HG02870 (cell line): Measurements from ENCODE around the gene ADAMTS12.

Experiments used
- ATAC-seq: cut with Tn5 transposase; IDR thresholded peaks from one replicate; pipeline ENCODE4 v1.9.1; 2021; ENCODE audit warnings: mild to moderate bottlenecking, moderate library complexity; ENCODE audit not compliant: unreplicated experiment

Gene ADAMTS12

DNA sequence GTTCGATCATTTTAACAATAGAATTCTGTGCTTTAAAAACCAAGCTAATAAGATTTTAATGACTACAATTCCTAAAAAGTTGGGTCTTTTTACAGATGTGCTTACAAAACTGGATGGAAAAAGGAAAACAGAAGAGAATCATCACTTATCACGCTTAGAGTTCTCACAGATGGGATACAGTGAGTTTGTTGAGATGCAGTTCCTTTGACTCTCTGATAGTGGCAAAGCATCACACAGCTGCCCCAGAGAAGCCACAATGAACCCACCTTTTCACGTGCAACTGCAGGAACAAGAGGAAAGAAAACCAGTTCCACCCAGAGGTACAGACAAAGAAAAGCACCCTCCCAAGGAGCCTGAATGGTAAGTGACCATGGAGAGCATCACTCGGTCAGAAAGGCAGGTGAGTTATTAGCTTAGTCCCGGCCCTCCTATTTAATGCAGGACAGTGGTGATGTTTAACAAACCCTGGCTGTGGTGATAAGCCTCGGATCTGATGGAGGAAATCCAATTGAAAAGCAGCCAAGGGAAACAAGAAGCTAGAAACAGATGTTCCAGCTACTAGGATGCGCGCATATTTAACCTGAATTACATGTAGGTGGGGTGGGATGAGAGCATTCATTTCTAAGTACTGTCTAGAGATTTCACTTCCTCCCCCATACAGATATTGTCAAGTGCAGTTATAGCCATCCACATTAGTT is 283.3 kb downstream of the ADAMTS12 start:
- no peak for ATAC-seq

DNA sequence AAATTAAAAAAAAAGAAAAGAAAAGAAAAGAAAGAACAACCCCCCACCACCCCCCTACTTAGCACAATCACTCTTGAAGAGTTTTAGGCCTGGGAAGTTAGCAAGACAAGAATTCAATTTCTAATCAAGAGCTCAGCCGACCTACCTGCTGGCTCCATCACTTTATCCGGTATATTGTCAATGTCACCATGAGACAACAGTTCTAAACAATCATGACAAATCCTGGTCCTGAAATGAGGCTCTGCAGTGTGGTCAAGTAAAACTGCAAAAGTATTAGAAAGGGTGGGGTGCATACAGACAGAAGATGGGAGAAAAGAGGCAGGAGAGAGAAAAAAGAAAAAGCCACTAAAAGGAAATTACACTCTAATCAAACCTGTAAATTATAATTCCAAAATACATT is 287.3 kb downstream of the ADAMTS12 start:
- ATAC-seq, result no peak

DNA sequence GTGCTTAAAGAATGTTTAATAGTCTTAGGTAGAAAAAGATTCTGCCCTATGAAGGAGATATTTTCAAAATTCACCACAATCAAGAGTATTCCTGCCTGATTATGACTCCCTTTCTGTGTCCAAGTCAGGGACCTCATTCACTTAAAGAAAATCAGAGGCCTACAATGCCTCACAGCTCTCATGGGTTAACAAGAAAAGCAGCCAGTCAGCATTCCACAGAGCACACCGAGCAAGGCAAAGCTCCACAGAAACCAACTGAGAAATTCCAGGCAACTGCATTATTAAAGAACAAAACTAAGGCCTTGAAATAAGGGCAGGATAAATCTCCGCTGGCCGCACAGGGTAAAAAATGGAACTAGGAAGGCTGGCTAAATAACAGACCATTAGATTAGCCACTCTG is 289.9 kb downstream of the ADAMTS12 start:
- ATAC-seq, result no peak

DNA sequence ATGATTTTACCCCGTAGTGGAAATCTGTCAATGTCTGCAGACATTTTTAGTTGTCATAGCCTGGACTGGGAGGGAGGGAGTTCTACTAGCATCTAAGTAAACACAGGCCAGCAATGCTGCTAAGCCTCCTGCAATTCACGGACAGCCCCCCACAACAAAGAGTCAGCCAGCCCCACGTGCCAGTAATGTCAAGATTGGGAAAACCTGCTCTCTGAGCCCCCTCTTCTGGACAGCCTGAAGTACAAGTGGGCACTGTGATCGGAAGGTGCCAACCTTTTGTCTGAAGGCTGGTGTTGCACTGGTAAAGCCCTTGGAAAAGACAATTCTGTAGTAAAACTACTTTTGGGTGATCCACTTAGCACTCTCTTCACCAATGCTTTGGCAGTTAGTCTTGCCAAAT is 296.5 kb downstream of the ADAMTS12 start:
- no peak for ATAC-seq

DNA sequence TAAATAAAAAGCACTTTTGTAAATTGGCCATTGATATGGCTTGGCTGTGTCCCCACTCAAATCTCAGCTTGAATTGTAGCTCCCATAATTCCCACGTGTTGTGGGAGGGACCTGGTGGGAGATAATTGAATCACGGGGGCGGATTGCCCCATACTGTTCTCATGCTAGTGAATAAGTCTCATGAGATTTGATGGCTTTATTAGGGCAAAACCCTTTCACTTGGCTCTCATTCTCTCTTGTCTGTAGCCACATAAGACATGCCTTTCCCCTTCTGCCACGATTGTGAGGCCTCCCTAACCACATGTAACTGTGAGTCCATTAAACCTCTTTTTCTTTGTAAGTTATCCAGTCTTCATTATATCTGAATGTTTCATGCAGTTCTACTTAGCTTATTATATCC is 297.8 kb downstream of the ADAMTS12 start:
- no peak for ATAC-seq

DNA sequence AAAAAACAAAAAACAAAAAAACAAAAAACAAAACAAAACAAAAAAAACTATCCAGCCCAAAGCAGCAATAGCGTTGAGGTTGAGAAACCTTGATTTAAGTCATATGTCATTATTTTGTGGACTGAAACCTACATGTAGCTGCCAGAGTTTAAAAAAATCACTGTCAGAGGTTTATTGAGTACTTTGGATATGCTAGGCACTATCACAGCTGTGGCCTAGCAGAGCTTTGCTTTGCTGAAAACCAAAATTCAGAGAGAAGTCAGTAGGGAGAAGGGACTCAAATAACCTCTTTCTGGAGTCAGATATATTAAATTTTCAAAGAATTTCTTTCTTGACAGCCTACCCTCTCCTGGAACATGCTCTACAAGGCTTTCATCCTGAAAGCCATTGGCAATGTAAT is 299.5 kb downstream of the ADAMTS12 start:
- no peak for ATAC-seq

DNA sequence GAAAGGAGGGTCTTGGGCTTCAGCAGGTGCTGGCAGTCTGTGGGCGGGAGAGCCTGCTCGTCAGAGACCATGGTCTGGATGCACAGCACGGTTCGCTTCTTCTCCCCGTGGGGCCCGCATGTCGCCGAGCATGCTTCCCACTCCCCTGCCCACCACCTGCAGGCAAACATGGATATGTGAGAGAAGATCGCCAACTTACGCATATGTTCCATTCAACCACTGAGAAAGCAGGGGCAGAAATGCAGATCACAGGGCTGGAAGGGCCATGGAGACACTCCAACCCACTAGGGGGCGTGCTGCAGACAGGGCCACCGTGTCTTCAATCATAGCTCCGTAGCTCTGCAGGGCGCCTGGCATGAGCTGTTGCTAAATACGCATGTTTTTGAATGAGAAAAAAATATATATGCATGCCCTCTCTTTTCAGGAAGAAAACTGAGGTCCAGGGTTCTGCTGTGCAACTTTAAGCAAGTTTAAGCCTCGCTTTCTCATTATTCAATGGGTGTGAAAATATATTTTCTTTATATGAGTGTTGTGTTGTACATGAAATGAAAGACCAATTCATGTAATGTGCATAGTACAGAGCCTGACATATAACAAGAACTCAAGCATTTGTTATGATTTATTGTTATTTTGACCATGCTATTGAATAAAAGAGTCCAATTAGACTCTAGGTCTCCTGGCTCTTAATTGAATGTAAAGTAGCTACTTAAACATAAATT is 303.0 kb downstream of the ADAMTS12 start:
- ATAC-seq, result peak; percentile 75

DNA sequence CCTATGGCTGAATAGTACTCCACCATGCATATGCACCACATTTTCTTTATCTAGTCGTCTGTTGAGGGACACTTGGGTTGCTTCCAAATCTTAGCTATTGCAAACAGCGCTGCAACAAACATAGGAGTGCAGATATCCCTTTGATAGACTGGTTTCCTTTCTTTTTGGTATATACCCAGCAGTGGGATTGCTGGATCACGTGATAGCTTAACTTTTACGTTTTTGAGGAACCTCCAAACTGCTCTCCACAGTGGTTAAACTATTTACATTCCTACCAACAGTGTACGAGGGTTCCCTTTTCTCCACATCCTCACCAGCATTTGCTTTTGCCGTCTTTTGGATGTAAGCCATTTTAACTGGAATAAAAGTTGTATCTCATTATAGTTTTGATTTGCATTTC is 308.5 kb downstream of the ADAMTS12 start:
- no peak for ATAC-seq

DNA sequence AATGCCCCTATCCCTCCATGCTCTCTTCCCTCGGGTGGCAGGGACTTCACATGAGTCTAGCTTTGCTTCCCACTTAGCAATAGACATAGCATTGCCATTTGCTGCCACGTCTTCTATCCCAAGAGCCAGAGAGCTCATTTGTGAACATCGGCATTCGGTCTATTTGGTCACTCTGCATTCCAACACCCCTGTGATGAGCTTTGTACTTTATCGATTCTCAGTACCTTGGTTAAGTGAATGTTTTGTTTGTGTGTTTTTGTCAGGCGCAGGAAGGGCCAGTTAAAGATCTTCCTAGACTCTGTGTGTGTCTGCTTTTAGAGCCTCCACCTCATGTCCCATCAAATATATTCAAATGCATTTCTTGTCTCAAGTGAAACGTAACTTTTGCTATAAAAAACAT is 309.4 kb downstream of the ADAMTS12 start:
- no peak for ATAC-seq

DNA sequence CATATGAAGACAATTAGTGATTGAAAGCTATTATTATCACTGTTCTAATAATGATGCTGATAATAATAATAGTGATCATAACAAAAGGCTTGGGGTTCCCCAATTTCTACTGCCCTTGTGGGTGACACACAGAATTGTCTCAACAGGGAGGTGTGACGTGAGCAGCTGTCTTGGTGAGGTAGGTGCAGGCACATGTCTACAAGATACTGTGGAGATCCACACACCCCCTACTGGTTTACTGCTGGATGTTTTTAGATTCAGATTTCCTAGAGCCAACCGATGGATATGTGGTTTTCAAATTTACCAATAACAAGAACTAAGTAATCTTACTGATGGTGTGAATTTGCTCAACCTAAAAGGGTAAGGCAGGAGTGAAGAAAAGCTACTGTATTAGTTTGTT is 312.0 kb downstream of the ADAMTS12 start:
- ATAC-seq, result no peak

DNA sequence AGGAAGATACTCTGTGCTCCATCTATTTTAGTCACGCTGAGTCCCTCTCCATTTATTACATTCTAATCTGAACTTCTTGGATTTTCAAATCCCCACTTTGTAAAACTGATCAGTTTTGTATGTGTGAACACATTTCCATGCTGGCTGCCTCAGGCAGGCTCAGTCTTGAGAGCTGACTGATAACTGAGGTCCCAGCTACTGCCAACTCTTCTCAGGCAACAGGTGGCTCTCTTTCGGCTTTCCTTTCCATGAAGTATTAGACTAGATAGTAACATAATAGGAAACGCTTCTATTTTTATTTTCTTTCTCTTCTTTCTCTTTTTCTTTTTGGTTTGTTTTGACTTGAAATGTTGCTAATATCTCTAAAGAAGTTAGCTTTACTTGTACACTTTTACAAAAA is 312.6 kb downstream of the ADAMTS12 start:
- ATAC-seq, result no peak

DNA sequence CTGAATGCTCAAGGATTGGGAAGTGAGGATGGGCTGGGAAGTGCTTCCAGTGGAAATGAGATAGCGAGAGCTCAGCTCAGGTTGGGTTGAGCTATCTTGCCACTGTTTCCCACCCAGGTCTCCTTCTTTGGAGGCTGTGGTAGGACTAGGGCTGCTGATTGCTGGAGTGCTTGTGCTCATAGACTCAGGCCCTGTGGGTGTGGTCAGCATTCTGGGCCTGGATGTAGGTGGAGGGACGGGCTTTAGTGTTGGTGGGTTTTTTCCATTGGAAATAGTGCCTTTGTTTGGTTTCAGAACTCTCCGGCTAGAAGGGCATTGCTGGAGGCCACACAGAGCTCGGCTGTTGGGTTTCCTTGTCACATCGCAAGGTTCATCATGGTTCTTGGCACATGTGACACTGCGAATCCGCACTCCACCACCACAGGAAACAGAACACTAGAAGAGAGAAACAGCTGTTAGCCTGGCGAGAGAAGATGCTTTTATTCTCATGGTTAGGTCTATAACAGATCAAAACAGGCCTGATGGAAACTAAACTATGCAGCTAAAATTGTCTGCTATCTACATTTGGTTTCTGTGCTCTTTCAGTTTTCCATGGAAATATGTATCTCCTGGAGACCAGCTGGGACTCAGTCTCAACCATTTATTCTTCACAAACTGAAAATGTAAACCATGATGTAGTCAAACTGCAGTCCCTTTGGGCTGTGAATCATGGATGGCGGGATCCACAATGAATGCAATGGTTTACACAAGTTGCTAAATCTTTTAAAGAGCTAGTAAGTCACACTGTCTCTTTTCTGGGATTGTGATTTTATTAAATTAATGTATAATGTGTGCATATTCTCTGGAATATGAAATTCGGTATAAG is 314.8 kb downstream of the ADAMTS12 start:
- no peak for ATAC-seq

DNA sequence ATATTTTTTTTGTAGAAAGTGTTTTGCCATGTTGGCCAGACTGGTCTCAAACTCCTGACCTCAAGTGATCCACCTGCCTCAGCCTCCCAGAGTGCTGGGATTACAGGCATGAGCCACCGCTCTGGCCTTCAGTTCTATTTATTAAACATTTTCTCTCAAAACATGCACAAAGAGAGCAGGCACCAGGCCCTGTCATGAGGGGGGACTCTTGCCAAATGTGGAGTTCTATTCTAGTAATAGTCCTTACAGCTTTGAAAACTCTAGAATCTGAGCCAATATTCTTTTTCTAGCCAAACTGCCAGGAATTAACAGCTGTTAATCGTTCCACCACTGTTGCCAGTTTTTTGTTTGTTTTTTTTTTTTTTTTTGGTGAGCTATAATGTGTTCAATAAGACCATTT is 326.5 kb downstream of the ADAMTS12 start:
- ATAC-seq, result no peak

DNA sequence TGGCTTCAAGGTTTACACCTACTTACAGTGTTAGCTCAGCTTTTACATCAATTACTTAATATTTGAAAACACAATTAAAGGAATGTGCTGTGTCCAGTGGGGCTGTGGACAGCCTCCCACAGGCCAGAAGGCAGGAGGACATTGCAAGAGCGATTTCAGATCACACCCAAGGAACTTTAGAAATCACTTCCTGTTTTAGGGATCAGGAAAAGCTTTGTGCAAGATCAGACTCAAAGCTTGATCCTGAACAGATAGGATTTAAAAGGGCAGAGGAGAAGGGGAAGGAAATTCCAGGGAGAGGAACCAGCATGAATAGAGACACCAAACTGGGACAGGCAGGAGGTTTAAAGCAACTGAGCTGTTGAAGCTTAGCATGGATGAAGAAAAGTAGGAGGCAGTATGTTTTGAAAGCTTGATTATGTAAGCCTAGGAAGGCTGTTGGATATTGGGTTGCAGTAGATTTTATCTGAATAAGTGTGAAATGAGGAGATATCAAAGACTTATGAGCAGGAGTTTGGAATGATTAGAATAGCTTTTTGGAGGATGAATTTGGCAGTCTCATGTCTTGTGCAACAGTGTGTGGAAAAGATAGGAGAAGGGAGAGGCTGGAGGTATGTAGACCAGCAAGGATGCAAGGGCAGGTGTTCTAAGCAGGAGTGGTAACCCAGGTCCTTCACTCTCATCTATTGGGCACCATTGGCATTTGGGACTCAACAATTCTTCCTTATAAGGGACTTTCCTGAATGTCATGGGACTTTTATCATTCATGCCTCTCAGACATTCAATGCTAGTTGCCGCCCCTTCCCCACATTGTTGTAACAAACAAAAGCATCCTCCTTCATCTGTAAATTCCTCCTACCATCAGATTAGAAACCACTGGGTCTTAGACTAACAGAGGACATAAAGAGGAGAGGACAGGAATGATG is 327.5 kb downstream of the ADAMTS12 start:
- no peak for ATAC-seq

DNA sequence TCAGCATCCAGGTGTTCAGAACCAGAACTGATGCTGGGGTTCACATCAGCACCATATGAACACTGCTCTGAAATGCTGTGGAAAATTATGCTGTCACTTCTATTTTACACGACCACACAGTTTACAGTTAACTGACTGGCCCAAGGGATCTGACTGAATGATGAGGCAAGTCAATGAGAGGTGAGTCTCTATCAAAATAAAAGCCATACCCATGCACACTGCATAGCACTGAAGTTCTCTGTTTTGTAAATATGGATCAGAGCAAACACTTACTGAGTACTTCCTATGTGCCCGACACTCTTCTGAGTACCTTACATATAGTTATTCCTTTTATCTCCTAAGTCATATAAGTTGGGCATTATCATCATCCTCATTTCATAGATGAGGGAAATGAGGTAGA is 328.3 kb downstream of the ADAMTS12 start:
- no peak for ATAC-seq

DNA sequence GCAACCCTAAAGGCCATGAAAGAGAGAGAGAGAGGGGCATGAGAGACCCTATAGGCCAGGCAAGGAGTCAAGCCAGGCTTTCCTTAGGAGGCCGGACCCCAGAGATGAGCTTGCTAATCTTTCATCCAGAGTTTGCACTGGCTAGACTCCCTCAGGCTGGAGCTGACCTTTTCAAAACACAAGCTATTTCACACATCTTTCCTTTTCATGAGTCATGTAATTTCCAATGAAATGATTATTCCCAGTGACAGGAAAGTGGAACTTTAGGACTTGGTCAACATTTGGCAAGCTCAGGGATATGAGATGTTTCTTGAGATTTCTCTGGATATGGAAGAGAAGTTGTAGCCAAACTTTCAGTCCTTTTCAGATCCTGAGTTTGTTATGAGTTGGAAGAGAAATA is 333.3 kb downstream of the ADAMTS12 start:
- ATAC-seq, result no peak

DNA sequence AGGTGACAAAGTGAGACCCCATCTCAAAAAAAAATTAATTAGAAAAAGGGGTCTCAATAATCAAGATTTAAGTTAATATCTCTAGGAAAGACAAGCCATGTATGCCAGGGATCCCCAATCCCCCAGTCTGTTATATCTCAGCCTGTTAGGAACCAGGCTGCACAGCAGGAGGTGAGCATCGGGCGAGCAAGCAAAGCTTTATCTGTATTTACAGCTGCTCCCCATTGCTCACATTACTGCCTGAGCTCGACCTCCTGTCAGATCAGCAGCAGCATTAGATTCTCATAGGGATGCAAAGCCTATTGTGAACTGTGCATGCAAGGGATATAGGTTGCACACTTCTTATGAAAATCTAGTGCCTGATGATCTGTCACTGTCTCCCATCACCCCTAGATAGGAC is 334.2 kb downstream of the ADAMTS12 start:
- no peak for ATAC-seq

DNA sequence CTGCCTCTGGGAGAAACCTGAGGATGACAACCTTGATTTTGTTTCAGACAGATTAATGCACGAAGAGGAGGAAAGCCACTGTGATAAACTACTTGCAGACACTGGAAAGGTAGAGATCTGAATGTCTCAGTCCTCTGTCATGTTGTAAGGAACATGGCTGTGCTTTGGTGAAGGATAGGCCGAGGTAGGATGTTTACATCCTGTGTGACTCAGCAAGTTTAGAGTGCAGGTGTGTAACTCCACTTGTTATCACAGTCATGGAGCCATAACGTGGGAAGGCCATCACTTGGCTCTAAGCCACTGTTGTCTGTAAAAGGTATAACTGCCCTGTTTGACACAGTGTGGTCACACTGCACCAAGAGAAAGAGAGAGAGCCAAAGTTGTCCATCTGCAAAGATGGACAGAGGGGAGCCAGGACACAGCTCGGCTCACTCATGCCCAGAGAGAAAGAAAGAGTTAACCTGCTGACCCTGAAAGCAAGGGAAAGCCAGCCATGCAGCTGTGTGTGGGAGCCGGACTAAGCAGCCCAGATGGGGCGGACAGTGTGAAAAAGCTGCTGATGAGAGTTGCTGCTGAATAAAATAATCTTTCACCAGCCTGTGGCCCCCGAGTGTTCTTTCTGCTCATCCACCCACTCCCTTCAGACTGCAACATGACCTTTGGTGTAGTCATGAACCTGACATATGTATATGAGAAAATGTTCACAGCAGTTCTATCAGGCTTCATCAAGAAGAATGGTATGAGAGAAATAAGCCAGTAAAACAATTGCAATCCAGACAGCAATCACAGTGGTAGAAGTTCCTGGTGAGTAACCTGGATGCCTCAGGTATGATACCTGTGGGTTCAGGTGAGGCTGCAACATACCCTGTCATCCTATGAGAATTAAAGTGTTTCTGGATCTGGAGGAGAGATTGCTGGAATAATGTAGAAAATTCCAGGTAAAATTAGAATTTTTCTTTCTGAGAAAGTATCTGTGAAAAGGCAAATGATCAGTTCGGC is 335.2 kb downstream of the ADAMTS12 start:
- ATAC-seq, result no peak

DNA sequence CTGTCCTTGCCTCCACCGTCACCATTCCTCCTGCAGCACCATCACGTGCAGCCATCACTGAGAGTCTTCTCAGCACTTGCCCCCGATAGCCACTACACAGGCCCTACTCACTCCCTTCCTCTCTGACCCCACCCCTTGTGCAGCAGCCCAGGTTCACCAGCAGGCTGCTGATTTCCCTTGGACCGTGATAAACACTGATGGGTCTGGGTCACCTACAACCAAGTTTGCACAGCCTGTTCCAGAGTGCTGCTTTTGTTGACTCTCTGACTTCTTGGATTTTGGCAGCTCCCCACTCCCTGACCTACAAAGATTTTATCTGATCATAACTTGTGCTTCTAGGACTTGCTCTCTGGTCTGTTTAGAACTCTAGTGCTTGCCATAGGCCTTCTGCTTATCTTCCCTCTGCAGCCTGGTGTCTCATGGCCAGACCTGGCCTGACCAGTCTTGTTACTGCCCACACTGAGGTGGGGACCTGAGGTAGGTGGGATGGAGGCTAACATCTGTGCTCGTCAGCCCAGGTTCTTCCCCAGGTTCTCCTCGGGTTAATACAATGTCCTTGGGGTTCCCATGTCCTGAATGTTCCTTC is 341.7 kb downstream of the ADAMTS12 start:
- no peak for ATAC-seq
